Natural killer cell (primary cell): Measurements from ENCODE around the gene CPT1B. TPM values are rescaled to one million over a fixed set of nuclear protein-coding genes. Genes with fewer than 3 reads are reported as not detected.

Experiments used
- ATAC-seq, 3 donors: fragments of 150-1000 bp in 2 of 3; fragments of 200-7000 bp in 1 of 3; cut with Tn5 transposase; 1 replicate in 1 of 3; 2 replicates in 2 of 3; pipeline ENCODE4 v1.10.0; 2021; ENCODE audit warnings: mild to moderate bottlenecking in 2 of 3, moderate library complexity in 2 of 3
- DNase-seq, 2 donors: peaks; one replicate each; pipeline versions ENCODE4 v3.0.0 to v3.0.0-alpha.2; 2013 to 2021; ENCODE audit warnings: mixed read lengths in 1 of 2
- H3K27ac ChIP-seq: one replicate; pipeline ENCODE4 v1.5.1; 2013; ENCODE audit warnings: mild to moderate bottlenecking, low read length
- H3K27me3 ChIP-seq: one replicate; pipeline ENCODE4 v1.6.1; 2013; ENCODE audit warnings: low read length; ENCODE audit not compliant: control insufficient read depth, insufficient read depth
- H3K36me3 ChIP-seq: one replicate; pipeline ENCODE4 v1.6.1; 2013; ENCODE audit warnings: low read length; ENCODE audit not compliant: control insufficient read depth, insufficient read depth
- H3K4me1 ChIP-seq: one replicate; pipeline ENCODE4 v1.6.1; 2013; ENCODE audit warnings: low read length; ENCODE audit not compliant: control insufficient read depth, insufficient read depth
- H3K4me3 ChIP-seq: one replicate; pipeline ENCODE4 v1.5.1; 2013; ENCODE audit warnings: low read length
- H3K9me3 ChIP-seq: one replicate; pipeline ENCODE4 v1.6.1; 2013; ENCODE audit warnings: low read length; ENCODE audit not compliant: control insufficient read depth, insufficient read depth
- H3K27ac Mint-ChIP-seq, 2 donors: one replicate each; pipeline ENCODE4 v1.8.0; 2022; ENCODE audit warnings: mild to moderate bottlenecking in 2 of 2, mixed read lengths in 2 of 2, moderate library complexity in 1 of 2
- H3K27me3 Mint-ChIP-seq, 2 donors: one replicate each; pipeline ENCODE4 v1.8.0; 2022; ENCODE audit warnings: low read depth in 2 of 2, mixed read lengths in 2 of 2
- H3K36me3 Mint-ChIP-seq: one replicate; pipeline ENCODE4 v1.8.0; 2022; ENCODE audit warnings: mixed read lengths
- H3K4me1 Mint-ChIP-seq, 2 donors: one replicate each; pipeline ENCODE4 v1.8.0; 2022; ENCODE audit warnings: mixed read lengths in 2 of 2
- H3K4me3 Mint-ChIP-seq: one replicate; pipeline ENCODE4 v1.8.0; 2022; ENCODE audit warnings: mild to moderate bottlenecking, moderate library complexity, mixed read lengths
- H3K9me3 Mint-ChIP-seq, 2 donors: one replicate each; pipeline ENCODE4 v1.8.0; 2022; ENCODE audit warnings: mixed read lengths in 2 of 2
- WGBS: methylation state at CpG from one replicate; pipeline ENCODE4 v1.1.7; 2013; ENCODE audit warnings: missing lambda C conversion rate; ENCODE audit not compliant: insufficient coverage; 5-methylcytosine and 5-hydroxymethylcytosine counted together
- intact Hi-C: fragments of 100-400 bp; cut with micrococcal nuclease; formaldehyde crosslinking; loops from one replicate; pipeline ENCODE4 v1.14.2; 2022
- total RNA-seq, 4 donors: library from RNA; stranded (reverse); fragments of 120-200 nt in 1 of 4; gene quantifications; one replicate each; pipeline versions ENCODE4 v1.2.3 to v1.2.4, GENCODE V29; 2013 to 2022
- TF ChIP-seq, protein P1 (sequence below): fragments of 200-600 bp; IDR thresholded peaks from one replicate; pipeline ENCODE4 v1.8.0; 2022; ENCODE audit warnings: antibody characterized with exemption

Gene CPT1B
- total RNA-seq, 3 donors from 2014 or later (not counting 1 experiment from before 2014, with no cell fraction given) = 53.1 to 75.7 (median 55.5) TPM

DNA sequence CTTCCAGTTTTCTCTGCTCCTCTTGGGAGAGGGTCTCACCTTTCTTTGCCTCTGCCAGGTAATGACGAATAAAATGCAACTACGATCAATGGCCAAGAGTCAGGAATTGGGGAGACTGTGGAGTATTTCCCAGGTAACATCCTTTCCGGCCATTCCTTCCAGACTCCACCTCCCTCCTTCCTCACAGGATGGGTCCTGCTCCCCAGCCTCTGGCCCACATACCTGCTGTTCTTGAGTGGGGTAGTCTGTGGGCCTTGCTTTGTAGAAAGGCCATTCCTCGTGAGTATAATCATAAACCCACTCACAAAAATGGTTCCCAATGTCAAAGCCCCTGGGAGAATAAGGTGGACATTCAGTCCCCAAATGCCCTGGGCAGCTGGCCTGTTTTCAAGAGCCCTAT, 1.5 kb upstream of the CPT1B start:
- Histone ChIP-seq H3K36me3 (peaks cover 2% of the 10 kb centered on the region), H3K27me3 (no peaks in the 10 kb centered on the region), H3K27ac (no peak overlapping the region), H3K9me3 (no peaks in the 10 kb centered on the region), H3K4me3 (no peak overlapping the region), H3K4me1 (peaks cover 41% of the 10 kb centered on the region)
- H3K9me3 Mint-ChIP-seq = no peaks in the 10 kb centered on the region
- no peaks in the 10 kb centered on the region for H3K36me3 Mint-ChIP-seq
- DNase-seq = no peak
- H3K27me3 Mint-ChIP-seq = no peaks in the 10 kb centered on the region
- TF ChIP-seq, protein P1, sequence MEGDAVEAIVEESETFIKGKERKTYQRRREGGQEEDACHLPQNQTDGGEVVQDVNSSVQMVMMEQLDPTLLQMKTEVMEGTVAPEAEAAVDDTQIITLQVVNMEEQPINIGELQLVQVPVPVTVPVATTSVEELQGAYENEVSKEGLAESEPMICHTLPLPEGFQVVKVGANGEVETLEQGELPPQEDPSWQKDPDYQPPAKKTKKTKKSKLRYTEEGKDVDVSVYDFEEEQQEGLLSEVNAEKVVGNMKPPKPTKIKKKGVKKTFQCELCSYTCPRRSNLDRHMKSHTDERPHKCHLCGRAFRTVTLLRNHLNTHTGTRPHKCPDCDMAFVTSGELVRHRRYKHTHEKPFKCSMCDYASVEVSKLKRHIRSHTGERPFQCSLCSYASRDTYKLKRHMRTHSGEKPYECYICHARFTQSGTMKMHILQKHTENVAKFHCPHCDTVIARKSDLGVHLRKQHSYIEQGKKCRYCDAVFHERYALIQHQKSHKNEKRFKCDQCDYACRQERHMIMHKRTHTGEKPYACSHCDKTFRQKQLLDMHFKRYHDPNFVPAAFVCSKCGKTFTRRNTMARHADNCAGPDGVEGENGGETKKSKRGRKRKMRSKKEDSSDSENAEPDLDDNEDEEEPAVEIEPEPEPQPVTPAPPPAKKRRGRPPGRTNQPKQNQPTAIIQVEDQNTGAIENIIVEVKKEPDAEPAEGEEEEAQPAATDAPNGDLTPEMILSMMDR = no peak
- intact Hi-C loops = loop anchor here (5.0 kb wide), 3 partner anchors 37 to 72 kb away; partner anchors contain the start of genes LMF2 and NCAPH2
- peaks cover 0 to 31% of the 10 kb centered on the region in 2 donors for H3K4me1 Mint-ChIP-seq
- 100% methylated on average over 3 of the region's 4 CpGs for WGBS
- no peak for ATAC-seq
- no peak overlapping the region for H3K27ac Mint-ChIP-seq
- H3K4me3 Mint-ChIP-seq = no peak overlapping the region

DNA sequence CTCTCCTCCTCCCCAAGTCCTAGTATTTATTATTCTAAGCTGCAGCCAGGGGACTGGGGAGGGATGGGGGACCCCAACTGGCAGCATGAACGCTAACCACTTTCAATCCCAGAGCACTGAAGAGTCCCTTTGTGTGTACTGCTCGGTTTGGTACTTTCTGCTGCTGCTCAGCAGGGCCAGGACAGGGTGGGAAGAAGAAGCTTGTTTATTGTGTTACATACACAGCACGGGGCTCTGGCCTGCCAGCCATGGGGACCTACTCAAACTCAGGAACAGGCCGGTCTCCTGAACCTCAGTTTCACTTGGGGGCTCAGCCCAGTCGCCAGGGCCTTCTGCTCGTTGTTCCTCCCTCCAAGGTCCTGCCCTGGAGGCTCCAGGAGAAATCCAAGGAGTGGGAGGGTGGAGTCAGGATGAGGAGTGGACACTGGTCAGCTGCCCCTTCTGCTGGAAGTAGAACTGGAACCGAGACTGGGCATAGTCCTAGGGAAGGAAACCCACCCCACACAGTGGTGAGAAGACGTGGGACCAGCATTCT, 616 bp upstream of the CPT1B start:
- H3K36me3 Mint-ChIP-seq = no peaks in the 10 kb centered on the region
- H3K27ac ChIP-seq = no peak overlapping the region
- no peak overlapping the region for H3K4me3 Mint-ChIP-seq
- peaks cover 2% of the 10 kb centered on the region for H3K36me3 ChIP-seq
- intact Hi-C loops = no loop called here
- ATAC-seq (no peak), DNase-seq (no peak)
- TF ChIP-seq, protein P1 = no peak
- WGBS = 93% methylated on average over 8 of the region's 8 CpGs
- H3K4me1 Mint-ChIP-seq = peaks cover 0 to 31% of the 10 kb centered on the region in 2 donors
- no peak overlapping the region for H3K27ac Mint-ChIP-seq
- no peaks in the 10 kb centered on the region for H3K27me3 ChIP-seq
- no peaks in the 10 kb centered on the region for H3K9me3 Mint-ChIP-seq
- peaks cover 39% of the 10 kb centered on the region for H3K4me1 ChIP-seq
- no peaks in the 10 kb centered on the region for H3K9me3 ChIP-seq
- H3K27me3 Mint-ChIP-seq = no peaks in the 10 kb centered on the region
- H3K4me3 ChIP-seq = no peak overlapping the region

DNA sequence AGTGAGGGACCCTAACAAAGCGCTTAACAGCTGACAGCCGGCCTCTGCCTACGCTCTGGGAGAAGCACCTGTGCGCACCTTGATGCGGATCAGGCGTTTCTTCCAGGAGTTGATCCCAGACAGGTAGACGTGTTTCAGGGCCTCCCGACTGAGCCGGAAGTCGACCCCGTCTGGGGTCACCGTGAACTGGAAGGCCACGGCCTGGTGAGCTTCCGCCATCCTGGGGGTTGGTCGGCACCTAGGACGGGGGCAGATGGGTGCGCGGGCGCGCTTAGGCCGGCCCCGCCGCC, 585 bp downstream of the CPT1B start:
- no peak overlapping the region for H3K4me3 Mint-ChIP-seq
- H3K27ac ChIP-seq = no peak overlapping the region
- H3K4me1 Mint-ChIP-seq = peaks cover 0 to 22% of the 10 kb centered on the region in 2 donors
- H3K9me3 Mint-ChIP-seq = no peaks in the 10 kb centered on the region
- no peak overlapping the region for H3K4me3 ChIP-seq
- peaks cover 2% of the 10 kb centered on the region for H3K36me3 ChIP-seq
- no peak overlapping the region for H3K27ac Mint-ChIP-seq
- TF ChIP-seq, protein P1 = no peak
- 54% methylated on average over 23 of the region's 23 CpGs for WGBS
- ATAC-seq (no peak), DNase-seq (no peak)
- no peaks in the 10 kb centered on the region for H3K27me3 ChIP-seq
- H3K4me1 ChIP-seq = peaks cover 32% of the 10 kb centered on the region
- no peaks in the 10 kb centered on the region for H3K9me3 ChIP-seq
- intact Hi-C loops = no loop called here
- no peaks in the 10 kb centered on the region for H3K36me3 Mint-ChIP-seq
- no peaks in the 10 kb centered on the region for H3K27me3 Mint-ChIP-seq
